ENCODE results near the gene PJA2. TPM values are rescaled to one million over a fixed set of nuclear protein-coding genes. Genes with fewer than 3 reads are reported as not detected.
A peak's percentile ranks its signal among the peaks of the same experiment; 100 is the strongest.

Gene PJA2
- total RNA-seq, 1 donor, result 124 TPM

- TF ChIP-seq CTCF (IDR thresholded peaks at IDR 0.05; ENCODE audit: insufficient read depth, low read length), result no peak
- peak; percentile 42 for DNase-seq (ENCODE audit: low read depth)
- no peak overlapping the region for H3K4me3 ChIP-seq (ENCODE audit: low read depth, low read length)
These were observed 35.8 kb downstream of the PJA2 start for GRCh38 chr5:109373932-109374331.

GRCh38 chr5:109370343-109370742, 39.4 kb downstream of the PJA2 start:
- no peak for TF ChIP-seq CTCF (IDR thresholded peaks at IDR 0.05; ENCODE audit: insufficient read depth, low read length)
- no peak overlapping the region for H3K4me3 ChIP-seq (ENCODE audit: low read depth, low read length)
- DNase-seq (ENCODE audit: low read depth), result no peak

GRCh38 chr5:109365653-109366052, 44.1 kb downstream of the PJA2 start:
- no peak for DNase-seq (ENCODE audit: low read depth)
- no peak overlapping the region for H3K4me3 ChIP-seq (ENCODE audit: low read depth, low read length)
- TF ChIP-seq CTCF (IDR thresholded peaks at IDR 0.05; ENCODE audit: insufficient read depth, low read length), result no peak

GRCh38 chr5:109364977-109365376, 44.8 kb downstream of the PJA2 start:
- H3K4me3 ChIP-seq (ENCODE audit: low read depth, low read length), result no peak overlapping the region
- no peak for DNase-seq (ENCODE audit: low read depth)
- no peak for TF ChIP-seq CTCF (IDR thresholded peaks at IDR 0.05; ENCODE audit: insufficient read depth, low read length)

GRCh38 chr5:109359642-109360041, 50.1 kb downstream of the PJA2 start:
- no peak for DNase-seq (ENCODE audit: low read depth)
- no peak overlapping the region for H3K4me3 ChIP-seq (ENCODE audit: low read depth, low read length)
- no peak for TF ChIP-seq CTCF (IDR thresholded peaks at IDR 0.05; ENCODE audit: insufficient read depth, low read length)

- no peak for TF ChIP-seq CTCF (IDR thresholded peaks at IDR 0.05; ENCODE audit: insufficient read depth, low read length)
- no peak overlapping the region for H3K4me3 ChIP-seq (ENCODE audit: low read depth, low read length)
- DNase-seq (ENCODE audit: low read depth), result no peak
These were observed 52.0 kb downstream of the PJA2 start for GRCh38 chr5:109357807-109358206.

- DNase-seq (ENCODE audit: low read depth), result no peak
- H3K4me3 ChIP-seq (ENCODE audit: low read depth, low read length), result no peak overlapping the region
- TF ChIP-seq CTCF (IDR thresholded peaks at IDR 0.05; ENCODE audit: insufficient read depth, low read length), result no peak
These were observed 55.0 kb downstream of the PJA2 start for GRCh38 chr5:109354761-109355160.
